ENCODE measurements around the gene TMEM163. TPM values are rescaled to one million over a fixed set of nuclear protein-coding genes. Genes with fewer than 3 reads are reported as not detected.

Gene TMEM163
- total RNA-seq, 1 donor from 2014 or later, result 6.0 TPM

DNA sequence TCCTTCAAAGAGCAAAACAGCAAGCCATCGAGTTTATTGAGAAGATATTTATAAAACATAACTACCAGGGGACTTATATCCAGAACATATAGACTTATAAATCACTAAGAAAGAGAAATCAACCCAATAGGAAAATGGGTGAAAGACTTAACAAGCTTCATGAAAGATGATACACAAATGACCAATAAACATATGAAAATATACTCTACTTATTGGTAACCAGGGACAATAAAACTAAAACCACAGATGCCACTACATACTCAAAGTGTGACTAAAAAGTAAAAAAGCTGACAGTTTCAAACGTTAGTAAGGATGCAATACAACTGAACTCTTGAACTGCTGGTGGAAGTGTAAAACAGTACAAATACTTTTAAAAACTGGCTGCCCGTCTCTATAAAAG, 154.3 kb downstream of the TMEM163 start:
- Mint-ChIP-seq H3K4me1 (no peaks in the 10 kb centered on the region), H3K9me3 (no peaks in the 10 kb centered on the region), H3K27me3 (no peaks in the 10 kb centered on the region), H3K4me3 (no peak overlapping the region), H3K36me3 (ENCODE audit: low read depth) (no peaks in the 10 kb centered on the region), H3K27ac (no peak overlapping the region)
- ChIA-PET CTCF (interaction anchor here (0.6 kb wide), 1 partner anchor 93 kb away, joined by 3 read pairs; no protein-coding TSS in a partner anchor), POLR2A (no interaction called here)
- intact Hi-C loops (cut with micrococcal nuclease), result no loop called here
- TF ChIP-seq, protein P1, sequence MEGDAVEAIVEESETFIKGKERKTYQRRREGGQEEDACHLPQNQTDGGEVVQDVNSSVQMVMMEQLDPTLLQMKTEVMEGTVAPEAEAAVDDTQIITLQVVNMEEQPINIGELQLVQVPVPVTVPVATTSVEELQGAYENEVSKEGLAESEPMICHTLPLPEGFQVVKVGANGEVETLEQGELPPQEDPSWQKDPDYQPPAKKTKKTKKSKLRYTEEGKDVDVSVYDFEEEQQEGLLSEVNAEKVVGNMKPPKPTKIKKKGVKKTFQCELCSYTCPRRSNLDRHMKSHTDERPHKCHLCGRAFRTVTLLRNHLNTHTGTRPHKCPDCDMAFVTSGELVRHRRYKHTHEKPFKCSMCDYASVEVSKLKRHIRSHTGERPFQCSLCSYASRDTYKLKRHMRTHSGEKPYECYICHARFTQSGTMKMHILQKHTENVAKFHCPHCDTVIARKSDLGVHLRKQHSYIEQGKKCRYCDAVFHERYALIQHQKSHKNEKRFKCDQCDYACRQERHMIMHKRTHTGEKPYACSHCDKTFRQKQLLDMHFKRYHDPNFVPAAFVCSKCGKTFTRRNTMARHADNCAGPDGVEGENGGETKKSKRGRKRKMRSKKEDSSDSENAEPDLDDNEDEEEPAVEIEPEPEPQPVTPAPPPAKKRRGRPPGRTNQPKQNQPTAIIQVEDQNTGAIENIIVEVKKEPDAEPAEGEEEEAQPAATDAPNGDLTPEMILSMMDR (IDR thresholded peaks at IDR 0.05), result no peak
- DNase-seq (no peak), ATAC-seq (ENCODE audit: low read depth) (no peak)

DNA sequence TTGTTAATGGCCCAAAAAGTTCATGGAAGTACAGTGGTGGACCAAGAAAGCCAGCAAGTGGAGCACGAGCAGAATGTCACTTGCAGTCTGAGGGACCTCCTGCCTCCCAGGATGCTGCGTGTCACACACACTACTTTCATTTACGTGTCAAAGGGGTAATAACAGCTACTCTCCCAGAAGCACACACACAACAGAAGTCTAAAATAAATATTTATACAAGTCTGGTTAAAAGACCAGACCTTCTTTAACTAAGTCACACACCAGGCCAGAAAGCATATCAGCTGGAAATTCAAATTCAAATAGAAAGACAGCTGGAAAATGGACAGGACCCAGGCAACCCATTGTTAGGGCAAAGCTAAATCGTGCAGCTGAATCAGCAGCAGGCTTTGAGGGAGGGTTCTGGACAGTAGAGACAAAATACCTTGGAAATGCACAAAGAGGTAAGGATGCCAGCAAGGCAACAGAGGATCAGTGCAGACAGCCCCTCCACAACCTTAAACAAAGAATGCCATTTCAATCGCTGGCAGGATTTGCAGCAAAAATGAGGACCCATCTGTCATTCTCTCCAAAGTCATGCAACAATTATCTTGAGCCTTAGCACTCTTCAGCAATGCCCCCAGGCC, 160.5 kb downstream of the TMEM163 start:
- H3K4me1 Mint-ChIP-seq, result no peaks in the 10 kb centered on the region
- CTCF ChIA-PET, result no interaction called here
- no peaks in the 10 kb centered on the region for H3K27me3 Mint-ChIP-seq
- H3K4me3 Mint-ChIP-seq, result no peak overlapping the region
- no peaks in the 10 kb centered on the region for H3K36me3 Mint-ChIP-seq (ENCODE audit: low read depth)
- no peak overlapping the region for H3K27ac Mint-ChIP-seq
- no peaks in the 10 kb centered on the region for H3K9me3 Mint-ChIP-seq
- DNase-seq, result no peak
- intact Hi-C loops (cut with micrococcal nuclease), result no loop called here
- POLR2A ChIA-PET, result no interaction called here
- no peak for ATAC-seq (ENCODE audit: low read depth)
- TF ChIP-seq, protein P1 (IDR thresholded peaks at IDR 0.05), result no peak

DNA sequence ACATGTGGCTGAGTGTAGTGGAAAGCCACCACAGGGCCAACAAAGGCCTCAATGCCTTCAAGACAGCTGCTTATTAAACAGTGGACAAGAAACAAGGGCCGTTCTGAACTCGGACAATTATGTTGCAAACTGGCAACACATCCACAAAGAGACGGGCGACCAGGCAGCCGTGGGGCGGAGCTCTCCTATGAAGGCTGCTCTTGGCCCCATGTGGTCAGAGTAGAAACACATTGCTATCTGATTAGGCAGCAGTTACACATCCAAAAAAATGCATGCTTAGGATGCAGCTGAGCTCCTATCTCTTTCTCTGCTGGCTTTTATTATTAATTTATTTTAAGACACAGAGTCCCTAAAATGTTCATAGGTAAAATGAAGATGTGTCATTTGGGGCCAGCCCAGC, 163.4 kb downstream of the TMEM163 start:
- H3K27ac Mint-ChIP-seq, result no peak overlapping the region
- no peaks in the 10 kb centered on the region for H3K4me1 Mint-ChIP-seq
- no peak for DNase-seq
- no peak overlapping the region for H3K4me3 Mint-ChIP-seq
- TF ChIP-seq, protein P1 (IDR thresholded peaks at IDR 0.05), result no peak
- POLR2A ChIA-PET, result no interaction called here
- H3K36me3 Mint-ChIP-seq (ENCODE audit: low read depth), result no peaks in the 10 kb centered on the region
- H3K9me3 Mint-ChIP-seq, result no peaks in the 10 kb centered on the region
- CTCF ChIA-PET, result no interaction called here
- H3K27me3 Mint-ChIP-seq, result no peaks in the 10 kb centered on the region
- ATAC-seq (ENCODE audit: low read depth), result no peak
- intact Hi-C loops (cut with micrococcal nuclease), result no loop called here

DNA sequence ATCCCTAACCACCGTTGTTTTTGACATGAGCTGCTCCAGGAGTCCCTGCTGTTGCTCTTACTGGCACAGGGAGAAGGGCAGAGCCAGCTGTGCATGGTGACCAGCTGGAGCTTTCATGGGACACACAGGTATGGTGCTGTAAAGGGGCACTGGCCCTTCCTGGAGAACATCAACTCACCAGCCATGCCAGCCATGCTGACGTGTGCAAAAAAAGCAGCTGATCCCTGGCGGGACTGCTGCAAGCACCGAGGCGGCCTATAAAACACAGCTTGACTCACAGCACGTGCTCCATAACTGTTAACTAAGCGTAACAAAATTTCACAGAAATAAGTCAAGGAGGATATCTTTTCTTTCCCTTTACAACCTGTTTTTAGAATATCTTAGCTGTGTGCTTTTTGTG, 165.1 kb downstream of the TMEM163 start:
- intact Hi-C loops (cut with micrococcal nuclease), result no loop called here
- ATAC-seq (ENCODE audit: low read depth) (no peak), DNase-seq (no peak)
- Mint-ChIP-seq H3K9me3 (no peaks in the 10 kb centered on the region), H3K36me3 (ENCODE audit: low read depth) (no peaks in the 10 kb centered on the region), H3K4me1 (no peaks in the 10 kb centered on the region), H3K27ac (no peak overlapping the region), H3K4me3 (no peak overlapping the region), H3K27me3 (no peaks in the 10 kb centered on the region)
- TF ChIP-seq, protein P1 (IDR thresholded peaks at IDR 0.05), result no peak
- ChIA-PET CTCF (no interaction called here), POLR2A (interaction anchor here (0.6 kb wide), 1 partner anchor 80 kb away, joined by 3 read pairs; no protein-coding TSS in a partner anchor)

DNA sequence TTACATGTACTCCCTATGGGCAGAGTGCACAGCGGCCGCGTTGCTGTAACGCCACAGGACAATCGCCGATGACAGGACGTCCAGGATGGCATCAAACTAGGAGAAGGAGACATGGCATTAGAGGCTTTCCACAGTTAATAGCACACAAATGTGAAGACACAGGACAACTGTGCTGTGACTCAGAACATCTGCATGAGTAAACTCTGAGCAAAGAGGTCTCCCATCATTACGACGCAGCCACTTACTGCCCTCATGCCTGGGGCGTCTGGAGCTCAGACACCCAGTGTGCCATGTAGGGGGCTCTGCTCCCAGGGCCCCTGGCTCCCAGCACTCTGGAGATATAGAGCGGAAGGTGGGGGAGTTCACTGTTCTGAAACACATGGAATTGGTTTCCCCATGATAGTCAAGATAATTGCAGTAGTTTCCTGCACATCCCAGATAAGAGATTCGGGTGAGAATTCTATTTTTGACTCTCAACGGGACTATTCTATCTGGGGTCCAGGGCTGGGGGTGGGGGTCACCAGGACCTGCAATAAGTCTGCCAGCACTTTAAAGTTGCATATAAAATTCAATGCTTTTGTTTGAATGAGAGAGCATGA, 168.1 kb downstream of the TMEM163 start:
- Mint-ChIP-seq H3K4me1 (no peaks in the 10 kb centered on the region), H3K4me3 (no peak overlapping the region), H3K9me3 (no peaks in the 10 kb centered on the region), H3K36me3 (ENCODE audit: low read depth) (no peaks in the 10 kb centered on the region), H3K27me3 (no peaks in the 10 kb centered on the region), H3K27ac (no peak overlapping the region)
- ChIA-PET POLR2A (no interaction called here), CTCF (no interaction called here)
- TF ChIP-seq, protein P1 (IDR thresholded peaks at IDR 0.05), result no peak
- ATAC-seq (ENCODE audit: low read depth) (no peak), DNase-seq (no peak)
- intact Hi-C loops (cut with micrococcal nuclease), result no loop called here

Data from activated B cell treated with CpG ODN at 0.5 μM for 24 hours (primary cell).